ENCODE measurements around the gene IL26.
"Not testable (repeated sequence)": the region's sequence is repeated elsewhere in the genome, so short reads cannot be mapped to it uniquely, and the experiment has no call there.

Gene IL26

DNA sequence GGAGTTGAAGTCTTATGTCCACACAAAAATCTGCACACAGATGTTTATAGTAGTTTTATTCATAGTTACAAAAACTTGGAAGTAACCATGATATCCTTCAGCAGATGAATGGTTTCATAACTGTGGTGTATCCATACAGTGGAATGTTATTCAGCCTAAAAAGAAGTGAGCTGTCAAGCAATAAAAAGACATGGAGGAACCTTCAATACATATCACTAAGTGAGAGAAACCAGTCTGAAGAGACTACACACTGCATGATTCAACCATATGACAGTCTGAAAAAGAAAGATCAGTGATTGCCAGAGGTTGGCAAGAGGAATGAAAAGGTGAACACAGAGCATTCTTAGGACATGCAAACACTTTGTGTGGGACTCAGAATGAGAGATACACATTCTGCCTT lies 47.4 kb downstream of the IL26 start:
- TF ChIP-seq, protein P1, sequence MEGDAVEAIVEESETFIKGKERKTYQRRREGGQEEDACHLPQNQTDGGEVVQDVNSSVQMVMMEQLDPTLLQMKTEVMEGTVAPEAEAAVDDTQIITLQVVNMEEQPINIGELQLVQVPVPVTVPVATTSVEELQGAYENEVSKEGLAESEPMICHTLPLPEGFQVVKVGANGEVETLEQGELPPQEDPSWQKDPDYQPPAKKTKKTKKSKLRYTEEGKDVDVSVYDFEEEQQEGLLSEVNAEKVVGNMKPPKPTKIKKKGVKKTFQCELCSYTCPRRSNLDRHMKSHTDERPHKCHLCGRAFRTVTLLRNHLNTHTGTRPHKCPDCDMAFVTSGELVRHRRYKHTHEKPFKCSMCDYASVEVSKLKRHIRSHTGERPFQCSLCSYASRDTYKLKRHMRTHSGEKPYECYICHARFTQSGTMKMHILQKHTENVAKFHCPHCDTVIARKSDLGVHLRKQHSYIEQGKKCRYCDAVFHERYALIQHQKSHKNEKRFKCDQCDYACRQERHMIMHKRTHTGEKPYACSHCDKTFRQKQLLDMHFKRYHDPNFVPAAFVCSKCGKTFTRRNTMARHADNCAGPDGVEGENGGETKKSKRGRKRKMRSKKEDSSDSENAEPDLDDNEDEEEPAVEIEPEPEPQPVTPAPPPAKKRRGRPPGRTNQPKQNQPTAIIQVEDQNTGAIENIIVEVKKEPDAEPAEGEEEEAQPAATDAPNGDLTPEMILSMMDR (IDR thresholded peaks at IDR 0.05; ENCODE audit: low read depth, low read length): no peak
- no peak overlapping the region for H3K4me3 ChIP-seq (replicated peaks in 1 of 2; ENCODE audit: low read depth in 2 of 2, low read length in 2 of 2)
- no peak for DNase-seq (ENCODE audit: low read depth in 2 of 2)

DNA sequence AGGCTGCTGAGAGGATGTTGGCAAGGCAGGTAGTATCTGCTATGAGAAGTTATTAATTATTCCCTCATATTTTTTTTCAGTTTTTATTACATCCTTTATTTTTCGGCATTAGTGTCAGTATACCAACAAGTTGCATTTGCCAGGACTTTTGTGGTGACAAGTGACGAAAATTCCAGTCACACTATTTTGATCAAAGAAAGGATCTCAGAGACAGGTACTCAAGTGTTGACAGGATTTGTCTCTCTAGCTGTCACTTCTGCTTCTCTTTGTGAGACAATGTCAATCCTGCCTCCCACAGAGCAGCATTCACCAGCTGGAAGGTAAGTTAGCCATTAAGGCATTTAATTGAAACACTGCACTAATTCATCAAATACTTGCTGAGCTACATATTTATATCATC lies 48.0 kb downstream of the IL26 start:
- TF ChIP-seq, protein P1 (IDR thresholded peaks at IDR 0.05; ENCODE audit: low read depth, low read length): no peak
- no peak for DNase-seq (ENCODE audit: low read depth in 2 of 2)
- no peak overlapping the region for H3K4me3 ChIP-seq (replicated peaks in 1 of 2; ENCODE audit: low read depth in 2 of 2, low read length in 2 of 2)

DNA sequence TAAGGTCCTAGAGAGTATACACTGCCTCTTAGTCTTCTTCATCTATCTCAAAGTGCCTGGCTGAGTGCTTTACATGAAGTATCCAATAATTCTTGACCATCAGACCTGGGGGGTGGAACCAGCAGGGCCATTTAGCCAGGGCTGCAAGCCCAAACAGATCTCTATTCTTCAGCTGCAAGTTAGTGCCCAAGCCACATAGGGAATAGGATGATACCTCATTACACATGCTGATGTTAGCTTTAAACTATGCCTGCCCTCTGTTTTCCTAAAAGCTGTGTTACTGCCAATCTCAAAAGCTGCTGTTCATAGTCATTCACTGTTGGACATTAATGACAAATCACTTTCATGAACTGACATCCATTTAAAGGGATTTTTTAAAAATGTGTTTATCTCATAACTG lies 49.4 kb downstream of the IL26 start:
- TF ChIP-seq, protein P1 (IDR thresholded peaks at IDR 0.05; ENCODE audit: low read depth, low read length): no peak
- no peak overlapping the region for H3K4me3 ChIP-seq (replicated peaks in 1 of 2; ENCODE audit: low read depth in 2 of 2, low read length in 2 of 2)
- no peak for DNase-seq (ENCODE audit: low read depth in 2 of 2)

DNA sequence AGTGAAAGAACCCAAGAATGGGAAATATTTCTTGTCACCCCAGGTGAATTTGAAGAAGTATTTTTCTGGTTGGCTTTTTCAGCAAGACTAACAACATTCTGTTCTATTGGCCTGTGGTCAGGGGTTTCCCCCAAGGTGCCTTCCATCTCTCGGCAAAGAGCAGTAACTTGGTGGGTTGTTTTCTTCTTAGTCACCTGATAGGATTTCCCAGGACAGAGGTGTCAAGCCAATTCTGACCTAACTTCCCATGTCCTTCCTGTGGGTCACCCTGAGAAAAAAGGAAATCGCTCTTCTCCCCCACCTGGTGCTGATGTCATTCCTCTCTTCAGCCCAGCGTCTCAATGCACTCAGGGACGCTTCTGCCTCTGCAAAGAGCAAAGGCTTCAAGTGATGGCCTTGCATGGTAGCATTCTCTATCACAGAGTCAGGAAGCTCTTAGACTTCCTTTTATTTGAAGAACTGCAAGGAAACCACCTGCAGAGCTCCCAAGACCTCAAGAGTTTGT lies 50.0 kb downstream of the IL26 start:
- no peak overlapping the region for H3K4me3 ChIP-seq (replicated peaks in 1 of 2; ENCODE audit: low read depth in 2 of 2, low read length in 2 of 2)
- DNase-seq (ENCODE audit: low read depth in 2 of 2): no peak
- TF ChIP-seq, protein P1 (IDR thresholded peaks at IDR 0.05; ENCODE audit: low read depth, low read length): no peak

DNA sequence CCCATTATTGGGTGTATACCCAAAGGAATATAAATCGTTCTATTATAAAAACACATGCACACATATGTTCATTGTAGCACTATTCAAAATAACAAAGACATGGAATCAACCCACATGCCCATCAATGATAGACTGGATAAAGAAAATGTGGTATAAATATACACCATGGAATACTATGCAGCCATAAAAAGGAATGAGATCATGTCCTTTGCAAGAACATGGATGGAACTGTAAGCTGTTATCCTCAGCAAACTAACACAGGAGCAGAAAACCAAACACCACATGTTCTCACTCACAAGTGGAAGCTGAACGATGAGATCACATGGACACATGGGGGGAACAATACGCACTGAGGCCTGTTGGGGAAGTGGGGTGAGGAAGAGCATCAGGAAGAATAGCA lies 50.8 kb downstream of the IL26 start:
- H3K4me3 ChIP-seq (replicated peaks in 1 of 2; ENCODE audit: low read depth in 2 of 2, low read length in 2 of 2); DNase-seq (ENCODE audit: low read depth in 2 of 2): not testable (repeated sequence)

DNA sequence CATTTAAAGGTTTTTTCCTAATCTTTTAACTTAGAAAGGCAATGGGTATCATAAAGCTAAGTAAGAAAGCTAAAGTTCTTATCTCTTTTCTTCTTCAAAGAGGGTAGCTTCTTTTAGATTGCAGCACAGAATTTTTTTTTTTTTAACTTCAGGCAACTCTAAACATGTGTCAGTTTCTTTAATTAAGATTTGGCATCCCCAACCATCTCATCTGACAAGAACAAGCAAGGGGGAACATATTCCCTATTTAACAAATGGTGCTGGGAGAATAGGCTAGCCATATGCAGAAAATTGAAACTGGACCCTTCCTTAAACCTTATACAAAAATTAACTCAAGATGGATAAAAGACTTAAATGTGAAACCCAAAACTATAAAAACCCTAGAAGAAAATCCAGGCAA lies 51.8 kb downstream of the IL26 start:
- TF ChIP-seq, protein P1 (IDR thresholded peaks at IDR 0.05; ENCODE audit: low read depth, low read length): no peak
- DNase-seq (ENCODE audit: low read depth in 2 of 2): no peak
- H3K4me3 ChIP-seq (replicated peaks in 1 of 2; ENCODE audit: low read depth in 2 of 2, low read length in 2 of 2): no peak overlapping the region

DNA sequence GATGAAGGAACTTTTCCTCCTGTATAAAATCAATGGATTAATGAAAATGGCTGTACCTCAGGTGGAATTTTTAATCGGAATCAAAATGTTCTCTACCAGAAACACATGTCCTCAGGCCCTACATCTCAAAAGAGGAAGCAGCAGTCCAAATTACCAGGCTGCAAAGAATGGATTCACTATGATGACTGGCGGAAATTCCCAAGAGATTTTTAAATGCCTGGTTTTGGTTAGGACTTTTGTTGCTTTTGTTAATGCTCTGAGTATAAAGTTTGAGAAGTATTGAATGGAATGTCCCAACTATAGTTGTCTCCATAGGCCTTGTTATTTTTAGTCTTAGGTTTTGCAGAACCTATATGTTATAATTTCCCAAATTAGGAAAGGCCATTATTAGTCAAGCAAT lies 54.9 kb downstream of the IL26 start:
- TF ChIP-seq, protein P1 (IDR thresholded peaks at IDR 0.05; ENCODE audit: low read depth, low read length): no peak
- H3K4me3 ChIP-seq (replicated peaks in 1 of 2; ENCODE audit: low read depth in 2 of 2, low read length in 2 of 2): no peak overlapping the region
- no peak for DNase-seq (ENCODE audit: low read depth in 2 of 2)
